NCI-H1092 treated with DMSO at 0.1 percent for 48 hours (cell line): ENCODE results near the gene ZNF630.
"Not testable (repeated sequence)": the region's sequence is repeated elsewhere in the genome, so short reads cannot be mapped to it uniquely, and the experiment has no call there.

Source experiments
- DNase-seq: peaks from one replicate; lab custom pipeline; 2025; lab: John Stamatoyannopoulos, UW

ZNF630 gene

GRCh38 chrX:48071064-48071985 is at the start of gene ZNF630:
TSS of gene ZNF630 (minus strand) at chrX:48071640. CDS start at chrX:48066886, 4,754 bp downstream.
- DNase-seq: peak; percentile 83

GRCh38 chrX:48107717-48108116 is 36.3 kb upstream of the ZNF630 start:
- DNase-seq: no peak

- no peak for DNase-seq
Observed at GRCh38 chrX:48102874-48103374, 31.5 kb upstream of the ZNF630 start.

- DNase-seq: no peak
Observed at GRCh38 chrX:48101443-48101842, 30.0 kb upstream of the ZNF630 start.

- not testable (repeated sequence) for DNase-seq
Observed at GRCh38 chrX:48092558-48092957, 21.1 kb upstream of the ZNF630 start.

GRCh38 chrX:48090123-48090522 is 18.7 kb upstream of the ZNF630 start:
- DNase-seq: no peak

GRCh38 chrX:48086082-48086481 is 14.6 kb upstream of the ZNF630 start:
- DNase-seq: no peak

GRCh38 chrX:48083706-48084105 is 12.3 kb upstream of the ZNF630 start:
- DNase-seq: no peak

- peak; percentile 33 for DNase-seq
Observed at GRCh38 chrX:48083212-48083611, 11.8 kb upstream of the ZNF630 start.

GRCh38 chrX:48076343-48076742 is 4.9 kb upstream of the ZNF630 start:
- no peak for DNase-seq

- DNase-seq: no peak
Observed at GRCh38 chrX:48071986-48072605, 656 bp upstream of the ZNF630 start.

GRCh38 chrX:48068096-48068887 is 3.1 kb downstream of the ZNF630 start:
- no peak for DNase-seq

GRCh38 chrX:48064261-48064660 is 7.2 kb downstream of the ZNF630 start:
- DNase-seq: no peak

GRCh38 chrX:48059296-48059639 is 12.2 kb downstream of the ZNF630 start:
- no peak for DNase-seq

- DNase-seq: no peak
Observed at GRCh38 chrX:48058621-48059295, 12.7 kb downstream of the ZNF630 start.

- DNase-seq: no peak
Observed at GRCh38 chrX:48046846-48047245, 24.6 kb downstream of the ZNF630 start.

- no peak for DNase-seq
Observed at GRCh38 chrX:48045410-48046311, 25.8 kb downstream of the ZNF630 start.

- DNase-seq: no peak
Observed at GRCh38 chrX:48043056-48043455, 28.4 kb downstream of the ZNF630 start.

GRCh38 chrX:48035891-48036290 is 35.5 kb downstream of the ZNF630 start:
- DNase-seq: no peak

- not testable (repeated sequence) for DNase-seq
Observed at GRCh38 chrX:48030641-48031173, 40.7 kb downstream of the ZNF630 start.
